HS-5 (cell line): Measurements from ENCODE around the gene KLHDC8A.
A peak's percentile ranks its signal among the peaks of the same experiment; 100 is the strongest.
"Not testable (repeated sequence)": the region's sequence is repeated elsewhere in the genome, so short reads cannot be mapped to it uniquely, and the experiment has no call there.

Experiments
- DNase-seq: peaks from one replicate; pipeline ENCODE4 v3.0.0-alpha.2; 2012; ENCODE audit warnings: low read depth

Gene KLHDC8A

GRCh38 chr1:205356440-205357139, at the start of gene KLHDC8A:
Gene KLHDC8A, minus strand, starts transcription at chr1:205356922. Its CDS starts 13,318 bp downstream, at chr1:205343604.
- DNase-seq, result no peak

- not testable (repeated sequence) for DNase-seq
Measured at GRCh38 chr1:205406252-205406651, 49.5 kb upstream of the KLHDC8A start.

- DNase-seq, result not testable (repeated sequence)
Measured at GRCh38 chr1:205404484-205404883, 47.8 kb upstream of the KLHDC8A start.

- no peak for DNase-seq
Measured at GRCh38 chr1:205398586-205398985, 41.9 kb upstream of the KLHDC8A start.

- no peak for DNase-seq
Measured at GRCh38 chr1:205396967-205397616, 40.4 kb upstream of the KLHDC8A start.

GRCh38 chr1:205395616-205396015, 38.9 kb upstream of the KLHDC8A start:
- no peak for DNase-seq

GRCh38 chr1:205392650-205393049, 35.9 kb upstream of the KLHDC8A start:
- DNase-seq, result no peak

- no peak for DNase-seq
Measured at GRCh38 chr1:205391386-205391785, 34.7 kb upstream of the KLHDC8A start.

GRCh38 chr1:205387845-205388244, 31.1 kb upstream of the KLHDC8A start:
- no peak for DNase-seq

- not testable (repeated sequence) for DNase-seq
Measured at GRCh38 chr1:205382990-205383389, 26.3 kb upstream of the KLHDC8A start.

- no peak for DNase-seq
Measured at GRCh38 chr1:205382561-205382960, 25.8 kb upstream of the KLHDC8A start.

GRCh38 chr1:205381305-205381704, 24.6 kb upstream of the KLHDC8A start:
- no peak for DNase-seq

- DNase-seq, result no peak
Measured at GRCh38 chr1:205380882-205381281, 24.2 kb upstream of the KLHDC8A start.

- no peak for DNase-seq
Measured at GRCh38 chr1:205379056-205379455, 22.3 kb upstream of the KLHDC8A start.

GRCh38 chr1:205377355-205377754, 20.6 kb upstream of the KLHDC8A start:
- no peak for DNase-seq

GRCh38 chr1:205376739-205377138, 20.0 kb upstream of the KLHDC8A start:
- DNase-seq, result no peak

GRCh38 chr1:205375835-205376545, 19.3 kb upstream of the KLHDC8A start:
- DNase-seq, result no peak

GRCh38 chr1:205374210-205375078, 17.7 kb upstream of the KLHDC8A start:
- DNase-seq, result peak; percentile 62

GRCh38 chr1:205373798-205374175, 17.1 kb upstream of the KLHDC8A start:
- DNase-seq, result no peak

GRCh38 chr1:205373022-205373797, 16.5 kb upstream of the KLHDC8A start:
- no peak for DNase-seq
